A549 treated with AZD9567 at 1 μM for 4 hours (cell line): ENCODE data around the gene OSBPL6. TPM values are rescaled to one million over a fixed set of nuclear protein-coding genes. Genes with fewer than 3 reads are reported as not detected.

Experiments used
- total RNA-seq: library from RNA; stranded (reverse); fragments of 200-300 nt; extraction: Qiagen RNA extraction; gene quantifications from 5 replicates; pipeline ENCODE4 v1.2.3, GENCODE V29; 2022; ENCODE audit not compliant: insufficient read depth

OSBPL6 gene
- 4.6 to 8.3 TPM (median 7.8 TPM) in 5 replicates for total RNA-seq

GRCh38 chr2:178193823-178194599 lies at the start of gene OSBPL6:
Gene OSBPL6 (plus strand): TSS chr2:178194512. CDS start chr2:178306185, 111,673 bp downstream.

GRCh38 chr2:178450774-178451525 lies 256.6 kb downstream of the OSBPL6 start, which contains the start of the genes PJVK and PRKRA:
Gene PJVK (plus strand): TSS chr2:178451378. CDS start chr2:178453410, 2,032 bp downstream.
Gene PRKRA (minus strand): TSS chr2:178451175. CDS start chr2:178451030, 145 bp downstream.

Other genes starting within 250 kb of the OSBPL6 start
- 0.27 to 0.63 TPM (median 0.45 TPM) in 4 of 5 replicates, not detected in the other for gene PDE11A, start 121.7 kb upstream of the OSBPL6 start, total RNA-seq
- 10.5 to 17.5 TPM (median 11.5 TPM) in 5 replicates for gene RBM45, start 82.1 kb upstream of the OSBPL6 start, total RNA-seq